ENCODE data around the gene ADGRF5.
"Not testable (repeated sequence)": the region's sequence is repeated elsewhere in the genome, so short reads cannot be mapped to it uniquely, and the experiment has no call there.

The ADGRF5 gene

GRCh38 chr6:46867411-46867810, 54.3 kb downstream of the ADGRF5 start:
- Histone ChIP-seq H3K9ac (no peak overlapping the region), H3K79me2 (ENCODE audit: insufficient read depth, low read depth) (no peaks in the 10 kb centered on the region), H3K27ac (no peak overlapping the region), H4K20me1 (ENCODE audit: insufficient read depth) (no peaks in the 10 kb centered on the region), H2AFZ (ENCODE audit: low read depth) (no peak overlapping the region), H3K4me1 (ENCODE audit: low read depth, poor library complexity, severe bottlenecking) (no peaks in the 10 kb centered on the region), H3K4me3 (IDR thresholded peaks at IDR 0.05; ENCODE audit: insufficient read depth, low read depth, low read length) (no peak overlapping the region), H3K36me3 (ENCODE audit: insufficient read depth) (no peaks in the 10 kb centered on the region), H3K27me3 (ENCODE audit: insufficient read depth, low read depth) (no peaks in the 10 kb centered on the region), H3K4me2 (no peak overlapping the region)
- no peak for TF ChIP-seq CTCF (conservative IDR thresholded peaks at IDR 0.05; ENCODE audit: low read depth, low read length)

GRCh38 chr6:46865221-46865620, 56.5 kb downstream of the ADGRF5 start:
- Histone ChIP-seq H4K20me1 (ENCODE audit: insufficient read depth) (no peaks in the 10 kb centered on the region), H3K27me3 (ENCODE audit: insufficient read depth, low read depth) (no peaks in the 10 kb centered on the region), H3K4me3 (IDR thresholded peaks at IDR 0.05; ENCODE audit: insufficient read depth, low read depth, low read length) (no peak overlapping the region), H3K36me3 (ENCODE audit: insufficient read depth) (no peaks in the 10 kb centered on the region), H3K79me2 (ENCODE audit: insufficient read depth, low read depth) (no peaks in the 10 kb centered on the region), H3K4me2 (no peak overlapping the region), H2AFZ (ENCODE audit: low read depth) (no peak overlapping the region), H3K9ac (no peak overlapping the region), H3K27ac (no peak overlapping the region), H3K4me1 (ENCODE audit: low read depth, poor library complexity, severe bottlenecking) (no peaks in the 10 kb centered on the region)
- TF ChIP-seq CTCF (conservative IDR thresholded peaks at IDR 0.05; ENCODE audit: low read depth, low read length): no peak

- Histone ChIP-seq H3K27ac (no peak overlapping the region), H3K36me3 (ENCODE audit: insufficient read depth) (no peaks in the 10 kb centered on the region), H2AFZ (ENCODE audit: low read depth) (no peak overlapping the region), H3K9ac (no peak overlapping the region), H4K20me1 (ENCODE audit: insufficient read depth) (no peaks in the 10 kb centered on the region), H3K4me2 (no peak overlapping the region), H3K4me1 (ENCODE audit: low read depth, poor library complexity, severe bottlenecking) (no peaks in the 10 kb centered on the region), H3K79me2 (ENCODE audit: insufficient read depth, low read depth) (no peaks in the 10 kb centered on the region), H3K27me3 (ENCODE audit: insufficient read depth, low read depth) (no peaks in the 10 kb centered on the region), H3K4me3 (IDR thresholded peaks at IDR 0.05; ENCODE audit: insufficient read depth, low read depth, low read length) (no peak overlapping the region)
- no peak for TF ChIP-seq CTCF (conservative IDR thresholded peaks at IDR 0.05; ENCODE audit: low read depth, low read length)
Observed at GRCh38 chr6:46863791-46864190, 57.9 kb downstream of the ADGRF5 start.

GRCh38 chr6:46862381-46862780, 59.4 kb downstream of the ADGRF5 start:
- Histone ChIP-seq H3K27ac (no peak overlapping the region), H3K4me2 (no peak overlapping the region), H3K4me1 (ENCODE audit: low read depth, poor library complexity, severe bottlenecking) (no peaks in the 10 kb centered on the region), H3K27me3 (ENCODE audit: insufficient read depth, low read depth) (no peaks in the 10 kb centered on the region), H4K20me1 (ENCODE audit: insufficient read depth) (no peaks in the 10 kb centered on the region), H3K9ac (no peak overlapping the region), H3K4me3 (IDR thresholded peaks at IDR 0.05; ENCODE audit: insufficient read depth, low read depth, low read length) (no peak overlapping the region), H3K36me3 (ENCODE audit: insufficient read depth) (no peaks in the 10 kb centered on the region), H2AFZ (ENCODE audit: low read depth) (no peak overlapping the region), H3K79me2 (ENCODE audit: insufficient read depth, low read depth) (no peaks in the 10 kb centered on the region)
- TF ChIP-seq CTCF (conservative IDR thresholded peaks at IDR 0.05; ENCODE audit: low read depth, low read length): no peak

GRCh38 chr6:46855966-46856365, 65.8 kb downstream of the ADGRF5 start:
- not testable (repeated sequence) for H3K4me3 ChIP-seq (IDR thresholded peaks at IDR 0.05; ENCODE audit: insufficient read depth, low read depth, low read length); H3K4me2 ChIP-seq; H3K9ac ChIP-seq; H4K20me1 ChIP-seq (ENCODE audit: insufficient read depth); H3K27me3 ChIP-seq (ENCODE audit: insufficient read depth, low read depth); H3K36me3 ChIP-seq (ENCODE audit: insufficient read depth); H3K79me2 ChIP-seq (ENCODE audit: insufficient read depth, low read depth); H3K27ac ChIP-seq; H2AFZ ChIP-seq (ENCODE audit: low read depth); H3K4me1 ChIP-seq (ENCODE audit: low read depth, poor library complexity, severe bottlenecking)
- peak; percentile 66 for TF ChIP-seq CTCF (conservative IDR thresholded peaks at IDR 0.05; ENCODE audit: low read depth, low read length)

GRCh38 chr6:46851576-46851975, 70.2 kb downstream of the ADGRF5 start:
- H2AFZ ChIP-seq (ENCODE audit: low read depth); H3K36me3 ChIP-seq (ENCODE audit: insufficient read depth); H3K4me1 ChIP-seq (ENCODE audit: low read depth, poor library complexity, severe bottlenecking); H3K4me2 ChIP-seq; H3K79me2 ChIP-seq (ENCODE audit: insufficient read depth, low read depth); H4K20me1 ChIP-seq (ENCODE audit: insufficient read depth); H3K27ac ChIP-seq; H3K4me3 ChIP-seq (IDR thresholded peaks at IDR 0.05; ENCODE audit: insufficient read depth, low read depth, low read length); H3K27me3 ChIP-seq (ENCODE audit: insufficient read depth, low read depth); H3K9ac ChIP-seq: not testable (repeated sequence)
